BJ (cell line): ENCODE measurements around the gene PLCD1. TPM values are rescaled to one million over a fixed set of nuclear protein-coding genes. Genes with fewer than 3 reads are reported as not detected.

Experiments used
- CTCF ChIA-PET: fragments of 350-600 bp; formaldehyde crosslinking; extraction: SDS; loops from one replicate; lab custom pipeline; 2021; ENCODE audit warnings: antibody characterized with exemption, inconsistent platforms; lab: Yijun Ruan, JAX
- POLR2A ChIA-PET: fragments of 300-600 bp; sonication (Branson Sonifier 250); formaldehyde crosslinking; extraction: SDS; loops from one replicate; lab custom pipeline; 2021; ENCODE audit warnings: antibody characterized with exemption; lab: Charles Lee
- DNase-seq: peaks from one replicate; pipeline ENCODE4 v3.0.0-alpha.2; 2011; ENCODE audit warnings: low read depth
- H3K27me3 ChIP-seq: 2 replicates; pipeline ENCODE4 v1.6.0; 2011; ENCODE audit warnings: low read length; ENCODE audit not compliant: control insufficient read depth, insufficient read depth
- H3K36me3 ChIP-seq: 2 replicates; pipeline ENCODE4 v1.5.1; 2011; ENCODE audit warnings: low read length; ENCODE audit not compliant: control insufficient read depth, insufficient read depth
- H3K4me3 ChIP-seq: 2 replicates; pipeline ENCODE4 v1.5.1; 2011; ENCODE audit warnings: low read depth, mild to moderate bottlenecking, control low read depth, low read length
- polyA plus RNA-seq: library from polyadenylated mRNA; depleted of rRNA; stranded (reverse); fragments of >200 nt; gene quantifications from 2 replicates; pipeline ENCODE4 v1.2.3, GENCODE V29; 2011
- TF ChIP-seq, protein P1 (sequence below): IDR thresholded peaks from 2 replicates; pipeline ENCODE4 v1.5.1; 2011; ENCODE audit warnings: low read depth, mild to moderate bottlenecking, control low read depth, inconsistent platforms, low read length, moderate library complexity; ENCODE audit not compliant: insufficient read depth

Gene PLCD1
- polyA plus RNA-seq, 1 experiment = 12.3 TPM

DNA sequence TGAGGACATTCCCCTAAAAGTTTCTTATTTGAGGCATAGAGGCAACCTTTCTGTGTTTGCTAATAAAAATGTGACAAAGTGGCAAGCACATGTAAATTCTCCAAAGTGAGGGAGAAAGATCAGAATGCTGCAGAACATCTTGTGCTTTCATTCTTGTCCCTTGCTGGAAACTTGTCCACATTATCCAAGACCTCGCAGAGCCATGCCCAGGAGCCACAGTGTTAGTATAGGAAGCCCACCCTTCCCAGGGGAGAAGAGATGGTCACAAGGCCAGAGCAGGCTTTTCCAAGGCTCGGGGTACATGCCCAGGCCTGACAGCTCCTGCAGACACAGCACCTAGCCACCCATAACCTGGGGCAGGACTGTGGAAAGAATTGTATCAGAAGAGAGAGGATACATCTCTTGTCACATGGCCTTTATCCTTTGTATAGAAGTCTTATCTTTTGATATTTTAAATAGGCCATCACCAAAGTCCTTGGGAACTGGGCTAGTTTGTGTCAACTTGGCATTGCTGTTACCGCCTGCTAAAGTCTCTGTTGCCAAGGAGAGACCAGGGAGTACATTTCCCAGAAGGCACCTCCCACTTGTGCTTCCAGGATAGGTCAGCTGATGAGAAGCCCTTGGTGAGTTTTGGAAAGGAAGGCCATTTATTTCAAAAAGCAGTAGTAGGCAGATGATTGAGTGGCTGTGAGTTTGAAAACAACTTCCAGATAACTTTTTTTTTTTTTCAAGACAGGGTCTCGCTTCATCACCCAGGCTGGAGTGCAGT is 20.1 kb upstream of the PLCD1 start:
- TF ChIP-seq, protein P1, sequence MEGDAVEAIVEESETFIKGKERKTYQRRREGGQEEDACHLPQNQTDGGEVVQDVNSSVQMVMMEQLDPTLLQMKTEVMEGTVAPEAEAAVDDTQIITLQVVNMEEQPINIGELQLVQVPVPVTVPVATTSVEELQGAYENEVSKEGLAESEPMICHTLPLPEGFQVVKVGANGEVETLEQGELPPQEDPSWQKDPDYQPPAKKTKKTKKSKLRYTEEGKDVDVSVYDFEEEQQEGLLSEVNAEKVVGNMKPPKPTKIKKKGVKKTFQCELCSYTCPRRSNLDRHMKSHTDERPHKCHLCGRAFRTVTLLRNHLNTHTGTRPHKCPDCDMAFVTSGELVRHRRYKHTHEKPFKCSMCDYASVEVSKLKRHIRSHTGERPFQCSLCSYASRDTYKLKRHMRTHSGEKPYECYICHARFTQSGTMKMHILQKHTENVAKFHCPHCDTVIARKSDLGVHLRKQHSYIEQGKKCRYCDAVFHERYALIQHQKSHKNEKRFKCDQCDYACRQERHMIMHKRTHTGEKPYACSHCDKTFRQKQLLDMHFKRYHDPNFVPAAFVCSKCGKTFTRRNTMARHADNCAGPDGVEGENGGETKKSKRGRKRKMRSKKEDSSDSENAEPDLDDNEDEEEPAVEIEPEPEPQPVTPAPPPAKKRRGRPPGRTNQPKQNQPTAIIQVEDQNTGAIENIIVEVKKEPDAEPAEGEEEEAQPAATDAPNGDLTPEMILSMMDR = no peak
- DNase-seq = no peak
- ChIA-PET CTCF (no interaction called here), POLR2A (no interaction called here)
- Histone ChIP-seq H3K27me3 (peaks cover 6% of the 10 kb centered on the region), H3K36me3 (no peaks in the 10 kb centered on the region), H3K4me3 (no peak overlapping the region)

DNA sequence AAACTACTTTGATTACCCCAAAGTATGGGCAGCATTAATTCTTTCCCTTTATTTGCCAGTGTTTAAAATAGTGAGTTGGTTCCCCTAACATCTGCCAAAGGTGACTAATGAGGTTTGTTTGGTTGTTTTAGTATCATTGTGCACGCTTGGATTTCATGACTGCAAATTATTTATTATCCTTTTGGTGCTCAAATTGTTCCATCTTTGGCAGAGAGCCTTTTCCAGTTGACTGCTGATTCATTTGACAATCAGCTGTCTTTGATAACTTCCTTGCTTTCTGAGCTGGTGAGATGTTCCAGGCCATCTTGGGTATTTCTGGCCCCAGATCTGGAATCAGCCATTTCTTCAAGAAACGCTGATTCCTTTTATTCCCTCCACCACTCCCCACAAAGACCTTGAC is 18.5 kb upstream of the PLCD1 start:
- TF ChIP-seq, protein P1 = no peak
- no peaks in the 10 kb centered on the region for H3K36me3 ChIP-seq
- ChIA-PET POLR2A (no interaction called here), CTCF (no interaction called here)
- DNase-seq = no peak
- peaks cover 6% of the 10 kb centered on the region; the same call in 1 of the 2 replicates for H3K27me3 ChIP-seq
- H3K4me3 ChIP-seq = no peak overlapping the region

DNA sequence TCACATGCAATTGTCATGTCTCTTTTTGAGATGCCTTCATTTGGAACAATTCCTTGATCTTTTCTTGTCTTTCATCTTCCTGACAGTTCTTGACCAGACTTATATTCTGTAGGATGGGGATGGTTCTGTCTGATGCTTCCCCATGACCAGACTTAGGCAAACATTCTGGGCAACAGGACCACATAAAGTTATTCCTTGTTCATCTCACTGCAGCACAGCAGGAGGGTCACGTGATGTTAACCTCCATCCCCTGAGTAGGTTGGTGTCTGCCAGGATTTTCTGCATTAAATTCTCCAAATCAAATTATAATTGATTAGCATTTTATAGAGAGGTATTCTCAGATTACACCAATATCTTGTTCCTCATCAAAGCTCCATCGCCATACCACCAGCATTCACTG is 17.4 kb upstream of the PLCD1 start:
- peaks cover 3% of the 10 kb centered on the region; the same call in 1 of the 2 replicates for H3K27me3 ChIP-seq
- POLR2A ChIA-PET = no interaction called here
- CTCF ChIA-PET = no interaction called here
- H3K36me3 ChIP-seq = no peaks in the 10 kb centered on the region
- DNase-seq = no peak
- TF ChIP-seq, protein P1 = no peak
- no peak overlapping the region for H3K4me3 ChIP-seq

DNA sequence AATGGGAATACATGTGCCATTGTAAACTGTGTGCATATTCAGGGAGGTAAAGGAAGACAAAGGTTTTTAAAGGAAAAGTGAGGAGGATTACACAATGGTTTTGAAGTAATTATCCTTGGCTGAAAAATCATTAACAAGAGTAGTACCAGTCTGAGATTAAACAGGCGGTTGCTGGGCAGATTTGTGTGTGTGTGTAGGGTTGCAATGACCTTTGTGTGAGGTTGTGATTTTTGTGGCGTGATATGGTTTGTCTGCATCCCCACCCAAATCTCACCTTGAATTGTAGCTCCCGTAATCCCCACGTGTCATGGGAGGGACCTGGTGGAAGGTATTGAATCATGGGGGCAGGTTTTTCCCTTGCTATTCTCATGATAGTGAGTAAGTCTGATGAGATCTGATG is 16.6 kb upstream of the PLCD1 start:
- TF ChIP-seq, protein P1 = no peak

DNA sequence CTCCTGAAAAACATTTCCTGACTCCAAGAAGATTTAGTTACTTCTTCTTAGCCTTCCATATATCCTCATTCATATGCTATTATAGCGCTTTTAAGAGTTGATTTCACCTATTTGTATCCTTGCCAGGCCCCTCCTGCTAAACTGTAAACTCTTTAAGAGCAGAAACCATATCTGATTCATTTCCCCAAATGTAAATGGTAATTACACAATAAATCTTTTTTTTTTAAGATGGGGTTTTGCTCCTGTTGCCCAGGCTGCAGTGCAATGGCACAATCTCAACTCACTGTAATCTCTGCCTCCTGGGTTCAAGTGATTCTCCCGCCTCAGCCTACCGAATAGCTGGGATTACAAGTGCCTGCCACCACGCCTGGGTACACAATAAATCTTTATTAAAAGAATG is 14.0 kb upstream of the PLCD1 start:
- no peak overlapping the region for H3K4me3 ChIP-seq
- DNase-seq = no peak
- TF ChIP-seq, protein P1 = no peak
- peaks cover 4% of the 10 kb centered on the region; the same call in 1 of the 2 replicates for H3K27me3 ChIP-seq
- ChIA-PET CTCF (no interaction called here), POLR2A (no interaction called here)
- no peaks in the 10 kb centered on the region for H3K36me3 ChIP-seq

More for the DNA sequence above, 16.6 kb upstream of the PLCD1 start:
- H3K36me3 ChIP-seq = no peaks in the 10 kb centered on the region
- H3K4me3 ChIP-seq = no peak overlapping the region
- ChIA-PET POLR2A (no interaction called here), CTCF (no interaction called here)
- H3K27me3 ChIP-seq = peaks cover 3% of the 10 kb centered on the region; the same call in 1 of the 2 replicates
- DNase-seq = no peak
